ENCODE results near the gene DNAAF9. TPM values are rescaled to one million over a fixed set of nuclear protein-coding genes. Genes with fewer than 3 reads are reported as not detected.

The DNAAF9 gene
- total and polyA plus RNA-seq, 12 donors: 6.9 to 26.1 (median 18.1) TPM

DNA sequence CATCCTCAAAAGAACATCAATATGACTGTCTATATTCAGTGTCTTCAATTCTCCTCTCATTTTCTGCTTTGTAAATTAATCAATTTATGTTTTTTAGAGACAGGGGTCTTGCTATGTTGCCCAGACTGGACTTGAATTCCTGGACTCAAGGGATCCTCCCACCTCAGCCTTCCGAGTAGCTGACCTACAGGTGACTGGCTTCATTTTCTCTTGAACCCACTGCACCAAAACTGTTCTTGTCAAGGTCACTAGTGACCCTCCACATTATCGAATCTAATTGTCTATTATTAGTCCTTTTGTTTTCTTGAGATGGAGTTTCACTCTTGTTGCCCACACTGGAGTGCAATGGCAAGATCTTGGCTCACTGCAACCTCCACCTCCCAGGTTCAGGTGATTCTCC is 3.7 kb downstream of the DNAAF9 start:
- WGBS, 4 donors: 88 to 95% (median 93%) methylated on average over 2 of the region's 2 CpGs
- Histone ChIP-seq H3K27ac (no peak overlapping the region), H3K36me3 (replicated peaks in 1 of 2) (no peaks in the 10 kb centered on the region), H3K27me3 (no peaks in the 10 kb centered on the region), H3K9me3 (replicated peaks in 1 of 3) (no peaks in the 10 kb centered on the region), H3K4me1 (replicated peaks in 1 of 2) (peaks cover 12 to 33% of the 10 kb centered on the region in 2 donors), H3K4me3 (no peak overlapping the region)
- intact Hi-C loops (cut with DNase I): no loop called here
- no peak for DNase-seq
- TF ChIP-seq, protein P1, sequence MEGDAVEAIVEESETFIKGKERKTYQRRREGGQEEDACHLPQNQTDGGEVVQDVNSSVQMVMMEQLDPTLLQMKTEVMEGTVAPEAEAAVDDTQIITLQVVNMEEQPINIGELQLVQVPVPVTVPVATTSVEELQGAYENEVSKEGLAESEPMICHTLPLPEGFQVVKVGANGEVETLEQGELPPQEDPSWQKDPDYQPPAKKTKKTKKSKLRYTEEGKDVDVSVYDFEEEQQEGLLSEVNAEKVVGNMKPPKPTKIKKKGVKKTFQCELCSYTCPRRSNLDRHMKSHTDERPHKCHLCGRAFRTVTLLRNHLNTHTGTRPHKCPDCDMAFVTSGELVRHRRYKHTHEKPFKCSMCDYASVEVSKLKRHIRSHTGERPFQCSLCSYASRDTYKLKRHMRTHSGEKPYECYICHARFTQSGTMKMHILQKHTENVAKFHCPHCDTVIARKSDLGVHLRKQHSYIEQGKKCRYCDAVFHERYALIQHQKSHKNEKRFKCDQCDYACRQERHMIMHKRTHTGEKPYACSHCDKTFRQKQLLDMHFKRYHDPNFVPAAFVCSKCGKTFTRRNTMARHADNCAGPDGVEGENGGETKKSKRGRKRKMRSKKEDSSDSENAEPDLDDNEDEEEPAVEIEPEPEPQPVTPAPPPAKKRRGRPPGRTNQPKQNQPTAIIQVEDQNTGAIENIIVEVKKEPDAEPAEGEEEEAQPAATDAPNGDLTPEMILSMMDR (IDR thresholded peaks at IDR 0.05): no peak
- TF ChIP-seq POLR2A (IDR thresholded peaks at IDR 0.05): no peak

DNA sequence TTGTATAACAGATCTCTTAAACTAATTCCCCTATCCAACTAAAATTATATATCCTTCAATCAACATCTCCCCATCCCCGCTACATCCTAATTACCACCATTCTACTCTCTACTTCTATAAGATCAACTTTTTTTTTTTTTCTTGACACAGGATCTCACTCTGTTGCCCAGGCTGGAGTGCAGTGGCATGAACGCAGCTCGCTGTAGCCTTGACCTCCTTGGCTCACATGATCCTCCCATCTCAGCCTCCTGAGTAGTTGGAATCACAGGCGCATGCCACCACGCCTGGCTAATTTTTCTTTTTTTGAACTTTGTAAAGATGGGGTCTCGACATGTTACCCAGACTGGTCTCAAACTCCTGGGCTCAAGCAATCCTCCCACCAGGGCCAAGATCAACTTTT is 5.0 kb downstream of the DNAAF9 start:
- peaks cover 12 to 42% of the 10 kb centered on the region in 2 donors for H3K4me1 ChIP-seq (replicated peaks in 1 of 2)
- DNase-seq: no peak
- no peaks in the 10 kb centered on the region for H3K36me3 ChIP-seq (replicated peaks in 1 of 2)
- H3K4me3 ChIP-seq: no peak overlapping the region
- intact Hi-C loops (cut with DNase I): no loop called here
- WGBS, 4 donors: 82 to 90% (median 85%) methylated on average over 6 of the region's 6 CpGs
- TF ChIP-seq, protein P1 (IDR thresholded peaks at IDR 0.05): no peak
- TF ChIP-seq POLR2A (IDR thresholded peaks at IDR 0.05): no peak
- no peaks in the 10 kb centered on the region for H3K27me3 ChIP-seq
- no peaks in the 10 kb centered on the region for H3K9me3 ChIP-seq (replicated peaks in 1 of 3)
- H3K27ac ChIP-seq: no peak overlapping the region

DNA sequence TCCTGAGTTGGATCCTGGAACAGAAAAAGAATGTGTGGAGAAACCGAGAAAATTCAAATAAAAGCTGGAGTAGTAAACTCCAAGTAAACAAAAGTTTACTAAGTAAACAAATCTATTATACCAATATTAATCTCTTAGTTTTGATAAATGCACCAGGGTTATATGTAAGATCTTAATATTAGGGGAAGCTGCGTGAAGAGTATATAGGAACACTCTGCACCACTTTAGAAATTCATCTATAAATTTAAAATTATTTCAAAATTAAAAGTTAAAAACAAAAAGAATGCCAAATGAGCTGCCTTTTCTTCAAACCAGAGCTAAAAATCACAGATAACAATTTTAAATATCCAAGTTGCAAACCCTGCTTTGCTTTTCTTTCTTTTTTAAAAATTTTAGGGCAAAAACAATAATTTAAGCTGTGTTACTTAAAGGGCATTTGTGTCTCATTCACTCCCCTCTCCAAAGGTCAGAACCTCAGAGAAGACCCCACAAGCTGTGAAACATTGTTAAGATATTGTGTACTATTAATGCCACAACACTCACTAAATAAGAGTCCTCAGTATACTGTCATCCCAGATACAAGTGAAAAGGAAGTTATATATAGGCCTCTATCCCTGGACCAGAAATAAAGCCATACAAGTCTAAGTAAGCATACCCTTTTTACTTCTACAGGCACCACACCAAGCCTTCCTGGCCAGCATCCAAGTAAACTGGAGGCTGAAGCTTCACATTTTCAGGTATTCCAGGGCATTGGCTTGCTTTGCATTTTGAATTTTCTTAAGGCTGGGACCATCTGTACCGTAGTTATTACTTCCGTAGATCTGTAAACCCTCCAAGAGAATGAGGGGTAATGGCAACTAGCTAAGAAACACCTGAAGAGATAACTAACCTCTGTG is 7.0 kb downstream of the DNAAF9 start:
- TF ChIP-seq, protein P1 (IDR thresholded peaks at IDR 0.05): no peak
- WGBS, 4 donors: 91 to 94% (median 92%) methylated on average over 4 of the region's 4 CpGs
- Histone ChIP-seq H3K27ac (no peak overlapping the region), H3K4me3 (no peak overlapping the region), H3K9me3 (replicated peaks in 1 of 3) (no peaks in the 10 kb centered on the region), H3K27me3 (no peaks in the 10 kb centered on the region), H3K36me3 (replicated peaks in 1 of 2) (no peaks in the 10 kb centered on the region), H3K4me1 (replicated peaks in 1 of 2) (peaks cover 4 to 32% of the 10 kb centered on the region in 2 donors)
- intact Hi-C loops (cut with DNase I): no loop called here
- peak in 1 of 7 donors; percentile 27 for DNase-seq

DNA sequence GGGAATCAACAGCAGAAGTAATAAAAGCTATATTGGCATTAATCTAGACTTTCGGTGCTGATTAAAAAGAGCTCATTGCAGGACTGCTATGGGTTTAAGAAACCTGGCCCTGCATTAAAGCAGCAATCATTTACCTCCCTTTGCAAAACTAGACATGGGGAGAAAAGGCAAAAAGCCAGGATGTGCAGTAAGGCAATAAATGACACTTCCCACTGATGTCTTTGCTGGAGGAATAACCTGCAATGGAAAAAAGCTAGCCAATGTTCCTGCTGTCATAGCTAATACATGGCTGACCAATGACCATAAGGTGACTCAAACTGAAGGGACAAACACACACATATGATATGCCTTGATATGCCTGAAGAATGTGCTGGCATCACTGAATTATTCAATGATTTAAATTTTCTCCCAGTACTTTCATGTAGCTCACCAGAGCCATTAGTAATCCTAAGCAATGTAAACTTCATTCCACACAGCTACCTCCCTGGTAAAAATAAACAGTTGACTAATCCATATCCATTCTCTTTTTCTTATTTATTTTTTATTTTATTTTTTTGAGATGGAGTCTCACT is 8.7 kb downstream of the DNAAF9 start:
- H3K4me1 ChIP-seq (replicated peaks in 1 of 2): peaks cover 2 to 32% of the 10 kb centered on the region in 2 donors
- H3K27me3 ChIP-seq: no peaks in the 10 kb centered on the region
- no peak overlapping the region for H3K4me3 ChIP-seq
- H3K9me3 ChIP-seq (replicated peaks in 1 of 3): no peaks in the 10 kb centered on the region
- intact Hi-C loops (cut with DNase I): no loop called here
- H3K36me3 ChIP-seq (replicated peaks in 1 of 2): no peaks in the 10 kb centered on the region
- H3K27ac ChIP-seq: no peak overlapping the region
- DNase-seq: no peak
- 74 to 81% (median 76%) methylated on average over 1 of the region's 1 CpG for WGBS, 4 donors
- no peak for TF ChIP-seq POLR2A (IDR thresholded peaks at IDR 0.05)
- TF ChIP-seq, protein P1 (IDR thresholded peaks at IDR 0.05): no peak

Data from adrenal gland (tissue), 12 donors.